ENCODE results near the gene RGL4. TPM values are rescaled to one million over a fixed set of nuclear protein-coding genes. Genes with fewer than 3 reads are reported as not detected.

RGL4 gene
- total and polyA plus RNA-seq, 2 of the 8 experiments (the other 6 are each of a cell fraction or from before 2014, with no cell fraction given): not detected

- peaks cover 12% of the 10 kb centered on the region for H3K79me1 ChIP-seq (ENCODE audit: low read depth, low read length)
- no peak overlapping the region for H3K14ac ChIP-seq (ENCODE audit: insufficient read length)
- H3K23ac ChIP-seq (ENCODE audit: insufficient read length): no peak overlapping the region
- H3K27ac ChIP-seq (ENCODE audit: low read depth, low read length): no peak overlapping the region
- no peak overlapping the region for H2AFZ ChIP-seq (ENCODE audit: low read length)
- H2AK5ac ChIP-seq (ENCODE audit: low read depth, low read length): no peak overlapping the region
- no peak for FAIRE-seq
- no peak for DNase-seq (ENCODE audit: low read depth in 1 of 2, low spot score in 2 of 2)
- H2BK5ac ChIP-seq (ENCODE audit: low read depth, low read length): no peak overlapping the region
- peaks cover 5 to 11% (median 8%) of the 10 kb centered on the region in 4 experiments; a peak in 6 of 8 replicates for H3K36me3 ChIP-seq (ENCODE audit: control insufficient read depth in 2 of 4, insufficient read depth in 4 of 4, low read length in 3 of 4)
- H3K4me1 ChIP-seq (replicated peaks in 1 of 4; ENCODE audit: control insufficient read depth in 3 of 4, insufficient read depth in 4 of 4, low read length in 3 of 4): peaks cover 0 to 5% (median 2%) of the 10 kb centered on the region in 4 experiments; a peak in 5 of 7 replicates
- 93% methylated on average over 12 of the region's 17 CpGs; no CpG with 5 or more reads in 1 of the 2 experiments for WGBS, 2 experiments (ENCODE audit: extremely low coverage in 1 of 2, insufficient coverage in 1 of 2, insufficient read length in 1 of 2, insufficient replicate concordance in 2 of 2, low coverage in 1 of 2, low lambda C conversion rate in 2 of 2, missing lambda C conversion rate in 1 of 2)
- H4K91ac ChIP-seq (replicated peaks; ENCODE audit: insufficient read length, low read length): no peak overlapping the region
- no peak overlapping the region for H3K4me2 ChIP-seq (ENCODE audit: insufficient read depth in 1 of 2, low read depth in 2 of 2, low read length in 2 of 2)
- no peaks in the 10 kb centered on the region for H3K23me2 ChIP-seq (ENCODE audit: low read depth, low read length)
- H4K20me1 ChIP-seq (replicated peaks in 1 of 2; ENCODE audit: control insufficient read depth in 1 of 2, insufficient read depth in 2 of 2, low read length in 2 of 2): peaks cover 0 to 2% of the 10 kb centered on the region in 2 experiments
- no peak overlapping the region for H3K4ac ChIP-seq (replicated peaks; ENCODE audit: insufficient read length, low read depth, low read length)
- POLR2A ChIA-PET (ENCODE audit: partially characterized antibody): interaction anchor here (0.6 to 1.5 kb wide), 2 partner anchors 11 to 68 kb away, joined by 3 to 6 read pairs; partner anchors contain the start of gene SMARCB1
- H2BK20ac ChIP-seq (ENCODE audit: low read length): no peak overlapping the region
- H4K5ac ChIP-seq (ENCODE audit: insufficient read length, low read depth, low read length): no peak overlapping the region
- H3K9ac ChIP-seq (replicated peaks in 1 of 4; ENCODE audit: extremely low read depth in 1 of 4, low read depth in 3 of 4, low read length in 3 of 4): no peak overlapping the region
- H3K27me3 ChIP-seq (replicated peaks in 1 of 4; ENCODE audit: control insufficient read depth in 3 of 4, extremely low read depth in 1 of 4, insufficient read depth in 3 of 4, low read length in 3 of 4): no peaks in the 10 kb centered on the region; a peak in 1 of 7 replicates
- H2BK12ac ChIP-seq (ENCODE audit: low read depth, low read length): no peak overlapping the region
- CTCF ChIA-PET (ENCODE audit: partially characterized antibody): interaction anchor here (1.1 to 2.5 kb wide), 4 partner anchors 10 to 53 kb away, joined by 3 to 7 read pairs (median 6); partner anchors contain the start of gene VPREB3
- H3K18ac ChIP-seq (ENCODE audit: extremely low read depth, low read length): no peak overlapping the region
- H3K79me2 ChIP-seq (ENCODE audit: control insufficient read depth in 1 of 2, insufficient read depth in 2 of 2, low read length in 2 of 2): peaks cover 0 to 6% of the 10 kb centered on the region in 2 experiments; a peak in 1 of 4 replicates
- no peaks in the 10 kb centered on the region for H3K9me3 ChIP-seq (ENCODE audit: insufficient read depth in 2 of 2, low read depth in 1 of 2, low read length in 1 of 2)
- no peak overlapping the region for H3K4me3 ChIP-seq (ENCODE audit: extremely low read depth in 1 of 4, insufficient read depth in 2 of 4, low read depth in 3 of 4, low read length in 4 of 4)
- H3K56ac ChIP-seq (replicated peaks; ENCODE audit: insufficient read length, low read depth, low read length): no peak overlapping the region
- H2BK15ac ChIP-seq (ENCODE audit: low read length): no peak overlapping the region
- no peak overlapping the region for H2BK120ac ChIP-seq (replicated peaks; ENCODE audit: low read depth, low read length)
- no peak overlapping the region for H4K8ac ChIP-seq (ENCODE audit: extremely low read depth, insufficient read depth, low read length)
- no peak for TF ChIP-seq SIX5 (IDR thresholded peaks at IDR 0.05; ENCODE audit: low read depth, low read length)
- TF ChIP-seq BACH1 (IDR thresholded peaks at IDR 0.05; ENCODE audit: low read length): no peak
- no peak for TF ChIP-seq KDM4A (IDR thresholded peaks at IDR 0.05; ENCODE audit: low read depth, low read length, severe bottlenecking)
- TF ChIP-seq USF2 (IDR thresholded peaks at IDR 0.05; ENCODE audit: low read length): no peak
- TF ChIP-seq CEBPB (IDR thresholded peaks at IDR 0.05; ENCODE audit: low read depth, low read length): no peak
- TF ChIP-seq RAD21 (IDR thresholded peaks at IDR 0.05 in 1 of 2, conservative IDR thresholded peaks at IDR 0.05 in 1 of 2; ENCODE audit: low read depth in 2 of 2, low read length in 2 of 2): no peak
- TF ChIP-seq POLR2AphosphoS5 (IDR thresholded peaks at IDR 0.05; ENCODE audit: low read depth, low read length): no peak
- TF ChIP-seq KDM5A (IDR thresholded peaks at IDR 0.05; ENCODE audit: low read length): no peak
- TF ChIP-seq MAFK (IDR thresholded peaks at IDR 0.05; ENCODE audit: low read depth, low read length): no peak
- TF ChIP-seq RXRA (IDR thresholded peaks at IDR 0.05; ENCODE audit: insufficient read depth, low read depth, low read length): no peak
- TF ChIP-seq, protein P1, sequence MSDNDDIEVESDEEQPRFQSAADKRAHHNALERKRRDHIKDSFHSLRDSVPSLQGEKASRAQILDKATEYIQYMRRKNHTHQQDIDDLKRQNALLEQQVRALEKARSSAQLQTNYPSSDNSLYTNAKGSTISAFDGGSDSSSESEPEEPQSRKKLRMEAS (IDR thresholded peaks at IDR 0.05): no peak
Measured at GRCh38 chr22:23718371-23719165, 27.8 kb downstream of the RGL4 start.

Measured in H1 (cell line).